Retinal pigment epithelial cell (primary cell): Measurements from ENCODE around the gene CFAP157.

ENCODE experiments used
- DNase-seq: peaks from one replicate; pipeline ENCODE4 v3.0.0-alpha.2; 2010; ENCODE audit warnings: low read depth
- H3K4me3 ChIP-seq: 2 replicates; pipeline ENCODE4 v1.5.1; 2011; ENCODE audit warnings: mild to moderate bottlenecking, low read length, control low read depth, moderate library complexity
- TF ChIP-seq, protein P1 (sequence below): conservative IDR thresholded peaks from 2 replicates; pipeline ENCODE4 v1.5.1; 2011; ENCODE audit warnings: low read depth, low read length, control low read depth, inconsistent platforms

Gene CFAP157

GRCh38 chr9:127680846-127681245 is 25.9 kb upstream of the CFAP157 start:
- no peak overlapping the region for H3K4me3 ChIP-seq
- no peak for DNase-seq
- TF ChIP-seq, protein P1, sequence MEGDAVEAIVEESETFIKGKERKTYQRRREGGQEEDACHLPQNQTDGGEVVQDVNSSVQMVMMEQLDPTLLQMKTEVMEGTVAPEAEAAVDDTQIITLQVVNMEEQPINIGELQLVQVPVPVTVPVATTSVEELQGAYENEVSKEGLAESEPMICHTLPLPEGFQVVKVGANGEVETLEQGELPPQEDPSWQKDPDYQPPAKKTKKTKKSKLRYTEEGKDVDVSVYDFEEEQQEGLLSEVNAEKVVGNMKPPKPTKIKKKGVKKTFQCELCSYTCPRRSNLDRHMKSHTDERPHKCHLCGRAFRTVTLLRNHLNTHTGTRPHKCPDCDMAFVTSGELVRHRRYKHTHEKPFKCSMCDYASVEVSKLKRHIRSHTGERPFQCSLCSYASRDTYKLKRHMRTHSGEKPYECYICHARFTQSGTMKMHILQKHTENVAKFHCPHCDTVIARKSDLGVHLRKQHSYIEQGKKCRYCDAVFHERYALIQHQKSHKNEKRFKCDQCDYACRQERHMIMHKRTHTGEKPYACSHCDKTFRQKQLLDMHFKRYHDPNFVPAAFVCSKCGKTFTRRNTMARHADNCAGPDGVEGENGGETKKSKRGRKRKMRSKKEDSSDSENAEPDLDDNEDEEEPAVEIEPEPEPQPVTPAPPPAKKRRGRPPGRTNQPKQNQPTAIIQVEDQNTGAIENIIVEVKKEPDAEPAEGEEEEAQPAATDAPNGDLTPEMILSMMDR, result no peak

- DNase-seq, result no peak
- no peak overlapping the region for H3K4me3 ChIP-seq
- TF ChIP-seq, protein P1, result no peak
Measured at GRCh38 chr9:127682351-127683136, 24.2 kb upstream of the CFAP157 start.

GRCh38 chr9:127683723-127684122 is 23.1 kb upstream of the CFAP157 start:
- TF ChIP-seq, protein P1, result no peak
- DNase-seq, result no peak

GRCh38 chr9:127684576-127684975 is 22.2 kb upstream of the CFAP157 start:
- TF ChIP-seq, protein P1, result no peak
- DNase-seq, result no peak
- H3K4me3 ChIP-seq, result no peak overlapping the region

More at GRCh38 chr9:127683723-127684122, 23.1 kb upstream of the CFAP157 start:
- H3K4me3 ChIP-seq, result no peak overlapping the region

DNA sequence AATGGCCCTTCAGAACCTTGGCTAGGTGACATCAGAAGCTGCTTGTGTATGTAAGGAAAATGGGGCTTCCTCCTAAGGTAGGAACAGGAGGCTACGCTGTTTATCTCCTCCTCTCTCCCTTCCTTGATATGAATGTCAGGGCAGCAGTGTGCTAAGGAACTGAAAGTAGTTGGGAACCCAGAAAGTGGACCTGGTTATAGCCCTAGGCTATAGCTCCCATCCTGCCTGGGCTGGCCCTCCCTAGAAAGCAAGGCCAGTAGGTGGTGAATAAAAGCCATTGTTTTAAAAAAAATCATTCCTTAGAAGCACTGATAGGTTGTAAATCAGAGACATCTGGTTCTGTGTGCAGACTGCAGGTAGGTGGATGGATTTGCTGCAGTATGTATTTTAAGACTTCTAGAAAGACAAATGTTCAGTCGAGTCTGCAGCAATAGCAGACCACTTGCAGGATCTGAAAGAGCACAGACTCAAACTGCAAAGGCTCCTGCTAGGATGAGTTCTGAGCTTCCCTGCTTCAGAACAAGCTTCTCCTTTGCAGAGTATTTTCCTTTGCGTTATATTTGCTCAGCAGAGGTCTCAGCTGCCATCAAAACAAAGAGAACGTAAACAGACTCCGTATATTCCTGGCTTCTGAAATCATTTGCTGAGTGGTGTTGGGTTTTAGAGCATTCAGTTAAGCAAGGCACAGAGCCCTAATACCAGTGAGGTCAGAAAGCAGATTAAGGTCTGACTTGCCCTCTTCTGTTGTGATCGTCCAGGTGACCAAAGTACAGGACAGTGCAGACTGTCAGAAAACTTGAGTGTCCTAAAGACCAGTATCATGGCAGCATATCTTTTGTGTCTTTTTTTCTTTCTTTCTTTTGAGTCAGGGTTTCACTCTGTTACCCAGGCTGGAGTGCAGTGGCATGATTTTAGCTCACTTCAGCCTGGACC is 20.1 kb upstream of the CFAP157 start:
- no peak overlapping the region for H3K4me3 ChIP-seq
- no peak for DNase-seq
- TF ChIP-seq, protein P1, result no peak

- TF ChIP-seq, protein P1, result no peak
- no peak overlapping the region for H3K4me3 ChIP-seq
- DNase-seq, result no peak
Measured at GRCh38 chr9:127689329-127690000, 17.3 kb upstream of the CFAP157 start.
